Endothelial cell of umbilical vein (primary cell): ENCODE data around the gene TSPAN10. TPM values are rescaled to one million over a fixed set of nuclear protein-coding genes. Genes with fewer than 3 reads are reported as not detected.

Source experiments
- BruUV-seq: library from RNA; stranded (reverse); fragments of 400-500 nt; replicated peaks from 2 replicates; lab custom pipeline; 2021; lab: Mats Ljungman, UMichigan
- CTCF ChIA-PET: fragments of 300-600, 350-600 bp; sonication (Branson Sonifier 250); formaldehyde crosslinking; loops from one replicate; lab custom pipeline; 2021; ENCODE audit warnings: antibody characterized with exemption, inconsistent platforms; lab: Charles Lee
- POLR2A ChIA-PET: fragments of 300-600, 350-600 bp; sonication (Branson Sonifier 250); formaldehyde crosslinking; loops from one replicate; lab custom pipeline; 2021; ENCODE audit warnings: antibody characterized with exemption, inconsistent platforms; lab: Charles Lee
- DNase-seq: peaks from one replicate; pipeline ENCODE4 v3.0.0-alpha.2; 2011; ENCODE audit warnings: low read depth, low spot score
- FAIRE-seq: peaks from 2 replicates; lab custom pipeline; 2011; peaks lifted over from hg19 to GRCh38; lab: Jason Lieb, UNC
- H2AFZ ChIP-seq: 2 replicates; pipeline ENCODE4 v1.6.0; 2012; ENCODE audit warnings: low read depth, low read length, control low read depth, inconsistent platforms
- H3K27ac ChIP-seq: 2 replicates; pipeline ENCODE4 v1.5.1; 2011; ENCODE audit warnings: low read depth, mild to moderate bottlenecking, control low read depth, low read length, moderate library complexity; ENCODE audit not compliant: insufficient read depth
- H3K27me3 ChIP-seq, 2 experiments: 2 replicates each; pipeline versions ENCODE4 v1.6.0 to v1.6.1; 2011; ENCODE audit warnings: low read length in 2 of 2, mixed read lengths in 1 of 2; ENCODE audit not compliant: control insufficient read depth in 2 of 2, insufficient read depth in 2 of 2
- H3K36me3 ChIP-seq, 2 experiments: 2 replicates in 1 of 2; 3 replicates in 1 of 2; pipeline ENCODE4 v1.5.1; 2011; ENCODE audit warnings: low read length in 2 of 2, mild to moderate bottlenecking in 1 of 2, moderate library complexity in 1 of 2; ENCODE audit not compliant: control insufficient read depth in 2 of 2, insufficient read depth in 2 of 2; ENCODE audit errors: extremely low read depth in 1 of 2
- H3K4me1 ChIP-seq: 3 replicates; pipeline ENCODE4 v1.5.1; 2011; ENCODE audit warnings: mild to moderate bottlenecking, low read length; ENCODE audit not compliant: control insufficient read depth, insufficient read depth; ENCODE audit errors: extremely low read depth
- H3K4me2 ChIP-seq: 2 replicates; pipeline ENCODE4 v1.6.1; 2011; ENCODE audit warnings: low read length, control low read depth, mixed read lengths; ENCODE audit not compliant: insufficient read depth
- H3K4me3 ChIP-seq, 3 experiments: fragments of 200-600 bp in 1 of 3; sonication (generic), shearing (Covaris generic) in 1 of 3; replicated peaks in 1 of 3; 2 replicates each; pipeline ENCODE4 v1.5.1; 2011 to 2016; ENCODE audit warnings: control low read depth in 3 of 3, low read length in 3 of 3, mild to moderate bottlenecking in 2 of 3, inconsistent platforms in 1 of 3, low read depth in 1 of 3, moderate library complexity in 1 of 3; ENCODE audit not compliant: insufficient read depth in 1 of 3
- H3K79me2 ChIP-seq: 2 replicates; pipeline ENCODE4 v1.6.0; 2012; ENCODE audit warnings: low read length, inconsistent platforms; ENCODE audit not compliant: control insufficient read depth, insufficient read depth
- H3K9ac ChIP-seq: replicated peaks from 2 replicates; pipeline ENCODE3; 2011; ENCODE audit warnings: low read length, control low read depth; ENCODE audit not compliant: insufficient read depth; ENCODE audit errors: extremely low read depth
- H3K9me1 ChIP-seq: replicated peaks from 3 replicates; pipeline ENCODE4 v1.6.0; 2011; ENCODE audit warnings: mild to moderate bottlenecking, low read length; ENCODE audit not compliant: control insufficient read depth, insufficient read depth; ENCODE audit errors: extremely low read depth
- H3K9me3 ChIP-seq: replicated peaks from 2 replicates; pipeline ENCODE4 v1.5.1; 2012; ENCODE audit warnings: low read length, inconsistent platforms; ENCODE audit not compliant: control insufficient read depth, insufficient read depth
- H4K20me1 ChIP-seq: replicated peaks from 2 replicates; pipeline ENCODE3; 2011; ENCODE audit warnings: mild to moderate bottlenecking, low read length; ENCODE audit not compliant: control insufficient read depth, insufficient read depth; ENCODE audit errors: extremely low read depth
- EZH2 ChIP-seq: IDR thresholded peaks from 2 replicates; pipeline ENCODE4 v1.6.1; 2012; ENCODE audit warnings: borderline replicate concordance, low read depth, mild to moderate bottlenecking, moderate library complexity, low read length, inconsistent platforms; ENCODE audit not compliant: severe bottlenecking
- FOS ChIP-seq: IDR thresholded peaks from 2 replicates; pipeline ENCODE4 v1.6.1; 2011; ENCODE audit warnings: mild to moderate bottlenecking, low read length, moderate library complexity, borderline replicate concordance; ENCODE audit not compliant: insufficient read depth
- GATA2 ChIP-seq: IDR thresholded peaks from 2 replicates; pipeline ENCODE4 v1.7.0; 2011; ENCODE audit warnings: low read depth, mild to moderate bottlenecking, moderate library complexity, mixed read lengths, low read length; ENCODE audit not compliant: insufficient read length, insufficient read depth
- JUN ChIP-seq: IDR thresholded peaks from 2 replicates; pipeline ENCODE4 v1.6.1; 2011; ENCODE audit warnings: borderline replicate concordance, low read depth; ENCODE audit not compliant: insufficient read length, insufficient read depth
- MAX ChIP-seq: IDR thresholded peaks from 2 replicates; pipeline ENCODE4 v1.6.1; 2011; ENCODE audit not compliant: insufficient read depth, insufficient read length
- MYC ChIP-seq: IDR thresholded peaks from one replicate; pipeline ENCODE4 v1.6.1; 2011; ENCODE audit warnings: mild to moderate bottlenecking, low read depth, low read length
- POLR2A ChIP-seq: IDR thresholded peaks from 2 replicates; pipeline ENCODE4 v1.6.1; 2012; ENCODE audit warnings: low read depth, mild to moderate bottlenecking, control low read depth, low read length
- POLR2AphosphoS5 ChIP-seq: IDR thresholded peaks from 2 replicates; pipeline ENCODE4 v1.6.1; 2012; ENCODE audit warnings: low read depth, mild to moderate bottlenecking, control low read depth, low read length, moderate library complexity; ENCODE audit not compliant: insufficient read depth
- dilution Hi-C: fragments of 300-500 bp; cut with MboI; formaldehyde crosslinking; loops from one replicate; pipeline ENCODE4 v1.15.0; 2019; ENCODE audit warnings: low sequenced_read_pairs; ENCODE audit not compliant: extremely low pct_ligation_motif_present
- intact Hi-C: fragments of 100-400 bp; cut with micrococcal nuclease; formaldehyde crosslinking; loops from one replicate; pipeline ENCODE4 v1.10.0; 2022
- polyA plus RNA-seq, 4 experiments: library from polyadenylated mRNA; depleted of rRNA in 3 of 4; stranded (reverse) in 3 of 4; unstranded in 1 of 4; fragments of >200 nt; gene quantifications; 2 replicates each; pipeline versions ENCODE4 v1.2.1 to v1.2.3, GENCODE V29; 2011 to 2012; ENCODE audit warnings: missing spikeins in 1 of 4
- total RNA-seq: library from RNA; stranded (reverse); gene quantifications from 2 replicates; pipeline ENCODE4 v1.2.3, GENCODE V29; 2021
- TF ChIP-seq, protein P1 (sequence below), 2 donors: IDR thresholded peaks; 1 replicate in 1 of 2; 2 replicates in 1 of 2; pipeline ENCODE4 v1.5.1; 2011; ENCODE audit warnings: low read length in 2 of 2, mild to moderate bottlenecking in 2 of 2, moderate library complexity in 2 of 2, control low read depth in 1 of 2, inconsistent platforms in 1 of 2, low read depth in 1 of 2; ENCODE audit not compliant: insufficient read depth in 1 of 2; ENCODE audit errors: extremely low read depth in 1 of 2

The TSPAN10 gene
- total and polyA plus RNA-seq, 2 donors (not counting 3 experiments of a cell fraction or from before 2014, with no cell fraction given), result 0.91 to 1.1 TPM

- dilution Hi-C loops (no loop called here), intact Hi-C loops (no loop called here)
- DNase-seq, result no peak
- Histone ChIP-seq H3K9ac (no peak overlapping the region), H3K27me3 (no peaks in the 10 kb centered on the region), H3K4me1 (no peaks in the 10 kb centered on the region), H3K79me2 (peaks cover 45% of the 10 kb centered on the region), H4K20me1 (no peaks in the 10 kb centered on the region), H3K4me3 (no peak overlapping the region), H3K36me3 (peaks cover 21 to 89% of the 10 kb centered on the region in 2 experiments), H3K9me3 (no peaks in the 10 kb centered on the region), H2AFZ (no peak overlapping the region), H3K27ac (no peak overlapping the region), H3K4me2 (no peak overlapping the region), H3K9me1 (no peaks in the 10 kb centered on the region)
- TF ChIP-seq MYC, result no peak
- TF ChIP-seq JUN, result no peak
- no peak for TF ChIP-seq POLR2A
- TF ChIP-seq, protein P1, sequence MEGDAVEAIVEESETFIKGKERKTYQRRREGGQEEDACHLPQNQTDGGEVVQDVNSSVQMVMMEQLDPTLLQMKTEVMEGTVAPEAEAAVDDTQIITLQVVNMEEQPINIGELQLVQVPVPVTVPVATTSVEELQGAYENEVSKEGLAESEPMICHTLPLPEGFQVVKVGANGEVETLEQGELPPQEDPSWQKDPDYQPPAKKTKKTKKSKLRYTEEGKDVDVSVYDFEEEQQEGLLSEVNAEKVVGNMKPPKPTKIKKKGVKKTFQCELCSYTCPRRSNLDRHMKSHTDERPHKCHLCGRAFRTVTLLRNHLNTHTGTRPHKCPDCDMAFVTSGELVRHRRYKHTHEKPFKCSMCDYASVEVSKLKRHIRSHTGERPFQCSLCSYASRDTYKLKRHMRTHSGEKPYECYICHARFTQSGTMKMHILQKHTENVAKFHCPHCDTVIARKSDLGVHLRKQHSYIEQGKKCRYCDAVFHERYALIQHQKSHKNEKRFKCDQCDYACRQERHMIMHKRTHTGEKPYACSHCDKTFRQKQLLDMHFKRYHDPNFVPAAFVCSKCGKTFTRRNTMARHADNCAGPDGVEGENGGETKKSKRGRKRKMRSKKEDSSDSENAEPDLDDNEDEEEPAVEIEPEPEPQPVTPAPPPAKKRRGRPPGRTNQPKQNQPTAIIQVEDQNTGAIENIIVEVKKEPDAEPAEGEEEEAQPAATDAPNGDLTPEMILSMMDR (IDR thresholded peaks at IDR 0.05; ENCODE audit: extremely low read depth in 1 of 2, insufficient read depth in 1 of 2, low read depth in 1 of 2, low read length in 2 of 2), result no peak
- no peak for TF ChIP-seq GATA2
- no peak for TF ChIP-seq EZH2
- no peak for TF ChIP-seq MAX
- TF ChIP-seq POLR2AphosphoS5, result no peak
- TF ChIP-seq FOS, result no peak
- BruUV-seq, result no TSS peak
- no peak for FAIRE-seq
- POLR2A ChIA-PET, result interaction anchor here (0.6 to 1.5 kb wide), 2 partner anchors 10 to 25 kb away, joined by 3 to 4 read pairs; partner anchors contain the start of genes ARL16 and HGS
- CTCF ChIA-PET, result interaction anchor here (1.0 kb wide), 1 partner anchor 8 kb away, joined by 3 read pairs; no protein-coding TSS in a partner anchor
Measured at GRCh38 chr17:81693509-81694210, 56.7 kb downstream of the TSPAN10 start.
